PC-3 (cell line): ENCODE measurements around the gene CDK15.

Experiments used
- EZH2 ChIP-seq: fragments of 300-600 bp; sonication (generic); IDR thresholded peaks from one replicate; pipeline ENCODE4 v1.6.1; 2017; ENCODE audit warnings: antibody characterized with exemption, mild to moderate bottlenecking, low read length; ENCODE audit not compliant: unreplicated experiment
- EZH2phosphoT487 ChIP-seq: fragments of 300-600 bp; sonication (generic); IDR thresholded peaks from 2 replicates; pipeline ENCODE4 v1.6.1; 2018; ENCODE audit warnings: mild to moderate bottlenecking, antibody characterized with exemption, low read length, borderline replicate concordance
- TF ChIP-seq, protein P1 (sequence below): fragments of 300-600 bp; sonication (generic); conservative IDR thresholded peaks from 2 replicates; pipeline ENCODE4 v1.5.1; 2017; ENCODE audit warnings: antibody characterized with exemption, low read depth, mild to moderate bottlenecking, low read length

GRCh38 chr2:201892516-201892915 lies 86.2 kb downstream of the CDK15 start:
- TF ChIP-seq, protein P1, sequence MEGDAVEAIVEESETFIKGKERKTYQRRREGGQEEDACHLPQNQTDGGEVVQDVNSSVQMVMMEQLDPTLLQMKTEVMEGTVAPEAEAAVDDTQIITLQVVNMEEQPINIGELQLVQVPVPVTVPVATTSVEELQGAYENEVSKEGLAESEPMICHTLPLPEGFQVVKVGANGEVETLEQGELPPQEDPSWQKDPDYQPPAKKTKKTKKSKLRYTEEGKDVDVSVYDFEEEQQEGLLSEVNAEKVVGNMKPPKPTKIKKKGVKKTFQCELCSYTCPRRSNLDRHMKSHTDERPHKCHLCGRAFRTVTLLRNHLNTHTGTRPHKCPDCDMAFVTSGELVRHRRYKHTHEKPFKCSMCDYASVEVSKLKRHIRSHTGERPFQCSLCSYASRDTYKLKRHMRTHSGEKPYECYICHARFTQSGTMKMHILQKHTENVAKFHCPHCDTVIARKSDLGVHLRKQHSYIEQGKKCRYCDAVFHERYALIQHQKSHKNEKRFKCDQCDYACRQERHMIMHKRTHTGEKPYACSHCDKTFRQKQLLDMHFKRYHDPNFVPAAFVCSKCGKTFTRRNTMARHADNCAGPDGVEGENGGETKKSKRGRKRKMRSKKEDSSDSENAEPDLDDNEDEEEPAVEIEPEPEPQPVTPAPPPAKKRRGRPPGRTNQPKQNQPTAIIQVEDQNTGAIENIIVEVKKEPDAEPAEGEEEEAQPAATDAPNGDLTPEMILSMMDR = no peak
- TF ChIP-seq EZH2 = no peak
- no peak for TF ChIP-seq EZH2phosphoT487
